WTC11 (cell line): ENCODE data around the gene NNT. TPM values are rescaled to one million over a fixed set of nuclear protein-coding genes. Genes with fewer than 3 reads are reported as not detected.

ENCODE experiments used
- ATAC-seq: fragments of 200-7000 bp; cut with Tn5 transposase; 2 replicates; pipeline ENCODE4 v1.10.0; 2021; ENCODE audit warnings: mild to moderate bottlenecking, moderate library complexity
- CTCF ChIA-PET: fragments of 300-600 bp; sonication (Branson Sonifier 250); formaldehyde crosslinking; loops from one replicate; lab custom pipeline; 2021; ENCODE audit warnings: antibody characterized with exemption; lab: Charles Lee
- POLR2A ChIA-PET: fragments of 350-600 bp; sonication (Branson Sonifier 250); formaldehyde crosslinking; loops from one replicate; lab custom pipeline; 2021; ENCODE audit warnings: antibody characterized with exemption; lab: Charles Lee
- DNase-seq: peaks from one replicate; pipeline ENCODE4 v3.0.0; 2021; ENCODE audit warnings: low spot score
- H3K27ac Mint-ChIP-seq: 2 replicates; pipeline ENCODE4 v1.8.0; 2021; ENCODE audit warnings: mixed read lengths
- H3K27me3 Mint-ChIP-seq: 2 replicates; pipeline ENCODE4 v1.8.0; 2021; ENCODE audit warnings: low read depth, mild to moderate bottlenecking, moderate library complexity, mixed read lengths
- H3K36me3 Mint-ChIP-seq: 2 replicates; pipeline ENCODE4 v1.8.0; 2021; ENCODE audit warnings: mixed read lengths
- H3K4me1 Mint-ChIP-seq: 2 replicates; pipeline ENCODE4 v1.8.0; 2022; ENCODE audit warnings: mixed read lengths
- H3K4me3 Mint-ChIP-seq: 2 replicates; pipeline ENCODE4 v1.8.0; 2021; ENCODE audit warnings: mild to moderate bottlenecking, moderate library complexity, mixed read lengths
- H3K9me3 Mint-ChIP-seq: 2 replicates; pipeline ENCODE4 v1.8.0; 2021; ENCODE audit warnings: mixed read lengths
- ARID4B ChIP-seq: sonication (generic); formaldehyde crosslinking; IDR thresholded peaks from 2 replicates; pipeline ENCODE4 v1.8.0; 2023; ENCODE audit warnings: missing genetic modification reagents, mild to moderate bottlenecking, borderline replicate concordance
- CBFB ChIP-seq: sonication (generic); formaldehyde crosslinking; IDR thresholded peaks from 2 replicates; pipeline ENCODE4 v1.8.1; 2022; ENCODE audit warnings: mild to moderate bottlenecking, low read depth, missing genetic modification reagents
- CDX4 ChIP-seq: fragments of 250-450 bp; sonication (Bioruptor Pico); IDR thresholded peaks from 2 replicates; pipeline ENCODE4 v1.9.0; 2021; ENCODE audit warnings: moderate library complexity, mild to moderate bottlenecking, inconsistent platforms, borderline replicate concordance
- CREM ChIP-seq: sonication (generic); formaldehyde crosslinking; IDR thresholded peaks from 2 replicates; pipeline ENCODE4 v1.8.1; 2022; ENCODE audit warnings: mild to moderate bottlenecking, missing genetic modification reagents, moderate library complexity
- FOXJ3 ChIP-seq: sonication (generic); formaldehyde crosslinking; IDR thresholded peaks from 2 replicates; pipeline ENCODE4 v1.9.0; 2021; ENCODE audit warnings: missing genetic modification reagents, mild to moderate bottlenecking, borderline replicate concordance
- GTF2I ChIP-seq: fragments of 250-450 bp; sonication (Bioruptor Pico); conservative IDR thresholded peaks from 2 replicates; pipeline ENCODE4 v1.4.0; 2021; ENCODE audit warnings: mild to moderate bottlenecking
- IRF1 ChIP-seq: sonication (generic); formaldehyde crosslinking; IDR thresholded peaks from 2 replicates; pipeline ENCODE4 v1.8.0; 2023; ENCODE audit warnings: missing genetic modification reagents
- MXD4 ChIP-seq: fragments of 250-450 bp; sonication (Bioruptor Pico); IDR thresholded peaks from 2 replicates; pipeline ENCODE4 v1.8.0; 2021; ENCODE audit warnings: mild to moderate bottlenecking, moderate library complexity, borderline replicate concordance
- MYBL2 ChIP-seq: sonication (generic); formaldehyde crosslinking; IDR thresholded peaks from 2 replicates; pipeline ENCODE4 v1.8.1; 2023; ENCODE audit warnings: mild to moderate bottlenecking, moderate library complexity, missing genetic modification reagents
- NFATC4 ChIP-seq: fragments of 250-450 bp; sonication (Bioruptor Pico); IDR thresholded peaks from 2 replicates; pipeline ENCODE4 v1.9.0; 2021; ENCODE audit warnings: mild to moderate bottlenecking
- NFE2L1 ChIP-seq: sonication (generic); formaldehyde crosslinking; IDR thresholded peaks from 2 replicates; pipeline ENCODE4 v1.8.1; 2023; ENCODE audit warnings: missing genetic modification reagents
- NFYB ChIP-seq: sonication (generic); formaldehyde crosslinking; conservative IDR thresholded peaks from 2 replicates; pipeline ENCODE4 v1.8.0; 2022; ENCODE audit warnings: low read depth, missing genetic modification reagents
- NR2C2 ChIP-seq: sonication (generic); formaldehyde crosslinking; IDR thresholded peaks from 2 replicates; pipeline ENCODE4 v1.8.0; 2022; ENCODE audit warnings: mild to moderate bottlenecking, missing genetic modification reagents
- OVOL2 ChIP-seq: fragments of 250-450 bp; sonication (Bioruptor Pico); IDR thresholded peaks from 2 replicates; pipeline ENCODE4 v1.9.0; 2021; ENCODE audit warnings: mild to moderate bottlenecking, borderline replicate concordance
- PRDM15 ChIP-seq: sonication (generic); formaldehyde crosslinking; IDR thresholded peaks from 2 replicates; pipeline ENCODE4 v1.8.0; 2022; ENCODE audit warnings: missing genetic modification reagents
- SMAD4 ChIP-seq: sonication (generic); formaldehyde crosslinking; IDR thresholded peaks from 2 replicates; pipeline ENCODE4 v1.8.0; 2022; ENCODE audit warnings: mild to moderate bottlenecking, missing genetic modification reagents
- USF1 ChIP-seq: sonication (generic); formaldehyde crosslinking; IDR thresholded peaks from 2 replicates; pipeline ENCODE4 v1.8.0; 2022; ENCODE audit warnings: mild to moderate bottlenecking, missing genetic modification reagents
- USF2 ChIP-seq: sonication (generic); formaldehyde crosslinking; IDR thresholded peaks from 2 replicates; pipeline ENCODE4 v1.8.1; 2023; ENCODE audit warnings: mild to moderate bottlenecking, missing genetic modification reagents, moderate library complexity
- ZBTB21 ChIP-seq: sonication (generic); formaldehyde crosslinking; IDR thresholded peaks from 2 replicates; pipeline ENCODE4 v1.8.1; 2023; ENCODE audit warnings: mild to moderate bottlenecking, missing genetic modification reagents, borderline replicate concordance
- ZNF138 ChIP-seq: sonication (generic); formaldehyde crosslinking; conservative IDR thresholded peaks from 2 replicates; pipeline ENCODE4 v1.8.1; 2022; ENCODE audit warnings: mild to moderate bottlenecking, moderate library complexity, missing genetic modification reagents
- ZNF219 ChIP-seq: sonication (generic); formaldehyde crosslinking; IDR thresholded peaks from 2 replicates; pipeline ENCODE4 v1.8.0; 2023; ENCODE audit warnings: missing genetic modification reagents, mild to moderate bottlenecking, borderline replicate concordance
- ZNF317 ChIP-seq: sonication (generic); formaldehyde crosslinking; IDR thresholded peaks from 2 replicates; pipeline ENCODE4 v1.8.1; 2023; ENCODE audit warnings: low read depth, mild to moderate bottlenecking, moderate library complexity, missing genetic modification reagents, borderline replicate concordance
- ZNF423 ChIP-seq: fragments of 250-450 bp; sonication (Bioruptor Pico); IDR thresholded peaks from 2 replicates; pipeline ENCODE4 v2.1.2; 2022; ENCODE audit warnings: mild to moderate bottlenecking, moderate library complexity
- total RNA-seq: library from RNA; stranded (reverse); gene quantifications from 3 replicates; pipeline ENCODE4 v1.2.3, GENCODE V29; 2021

NNT gene
- total RNA-seq, 1 experiment from 2014 or later: 37.6 TPM

- peaks cover 2% of the 10 kb centered on the region; the same call in 1 of the 2 replicates for H3K36me3 Mint-ChIP-seq
- H3K4me1 Mint-ChIP-seq: no peaks in the 10 kb centered on the region
- H3K27me3 Mint-ChIP-seq: no peaks in the 10 kb centered on the region
- no peak overlapping the region for H3K27ac Mint-ChIP-seq
- POLR2A ChIA-PET: no interaction called here
- TF ChIP-seq ZNF423 (no peak), MYBL2 (CRISPR knock-in tag) (no peak), PRDM15 (CRISPR knock-in tag) (no peak), ZNF138 (CRISPR knock-in tag) (no peak), CBFB (no peak), OVOL2 (CRISPR knock-in tag) (no peak), ZNF317 (no peak), ZBTB21 (no peak)
- no peaks in the 10 kb centered on the region for H3K9me3 Mint-ChIP-seq
- no peak for ATAC-seq
- H3K4me3 Mint-ChIP-seq: no peak overlapping the region
- DNase-seq: no peak
- CTCF ChIA-PET: no interaction called here
These were observed 10.4 kb downstream of the NNT start for GRCh38 chr5:43613370-43613769.

GRCh38 chr5:43615445-43616184 lies 12.6 kb downstream of the NNT start:
- ATAC-seq: no peak
- ChIA-PET CTCF (interaction anchor here (1.0 kb wide), 1 partner anchor 132 kb away, joined by 3 read pairs; the partner anchor contains the start of gene TMEM267), POLR2A (no interaction called here)

More at GRCh38 chr5:43615445-43616184, 12.6 kb downstream of the NNT start:
- H3K4me3 Mint-ChIP-seq: no peak overlapping the region
- TF ChIP-seq CDX4: no peak
- no peak for TF ChIP-seq USF1
- no peak for TF ChIP-seq FOXJ3 (CRISPR knock-in tag)
- no peak for TF ChIP-seq ARID4B (CRISPR knock-in tag)
- no peak for TF ChIP-seq GTF2I (CRISPR knock-in tag)
- TF ChIP-seq NFYB: no peak
- no peak for TF ChIP-seq MXD4 (CRISPR knock-in tag)
- TF ChIP-seq NR2C2: no peak
- no peak for TF ChIP-seq USF2 (CRISPR knock-in tag)
- TF ChIP-seq NFATC4: no peak
- TF ChIP-seq CREM (CRISPR knock-in tag): no peak
- no peak for TF ChIP-seq NFE2L1 (CRISPR knock-in tag)
- TF ChIP-seq ZNF219 (CRISPR knock-in tag): no peak
- no peak for TF ChIP-seq SMAD4 (CRISPR knock-in tag)
- TF ChIP-seq IRF1: no peak
- TF ChIP-seq, all 79 proteins: peak for 0
- Mint-ChIP-seq H3K36me3 (peaks cover 2% of the 10 kb centered on the region; the same call in 1 of the 2 replicates), H3K9me3 (no peaks in the 10 kb centered on the region), H3K27ac (no peak overlapping the region), H3K4me1 (peaks cover 5% of the 10 kb centered on the region; the same call in 1 of the 2 replicates), H3K27me3 (no peaks in the 10 kb centered on the region)
- DNase-seq: no peak
